HG03064 (cell line): ENCODE results near the gene MRPL34.

Source experiments
- ATAC-seq: cut with Tn5 transposase; IDR thresholded peaks from one replicate; pipeline ENCODE4 v1.9.1; 2021; ENCODE audit warnings: low read depth; ENCODE audit not compliant: unreplicated experiment

MRPL34 gene

DNA sequence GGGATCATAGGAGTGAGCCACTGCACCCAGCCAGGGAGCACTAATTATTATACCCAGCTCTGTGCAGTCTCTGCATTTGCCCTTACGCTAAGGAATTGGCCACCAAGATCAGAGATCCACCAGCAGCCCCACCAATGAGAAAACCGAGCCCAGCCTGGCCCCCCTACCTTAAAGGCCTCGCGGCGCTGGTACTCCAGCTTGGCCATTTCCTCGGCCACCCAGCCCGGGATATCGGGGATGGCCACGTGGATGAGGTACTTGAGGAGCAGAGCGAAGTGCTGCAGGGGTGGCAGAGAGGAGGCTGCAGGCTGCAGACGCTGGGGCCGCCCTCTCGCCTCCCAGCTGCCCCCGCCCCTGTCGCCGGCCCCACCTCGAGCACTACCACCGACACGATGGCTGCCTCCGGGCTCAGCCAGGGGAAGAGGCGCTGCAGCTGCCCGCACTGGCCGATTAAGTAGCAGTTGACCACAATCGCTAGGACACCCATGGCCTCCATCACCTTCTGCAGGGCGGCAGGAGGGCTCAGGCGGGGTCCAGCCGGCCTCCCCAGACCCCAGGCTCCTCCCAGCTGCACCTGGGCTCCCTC is 21.5 kb downstream of the MRPL34 start:
- ATAC-seq: no peak

DNA sequence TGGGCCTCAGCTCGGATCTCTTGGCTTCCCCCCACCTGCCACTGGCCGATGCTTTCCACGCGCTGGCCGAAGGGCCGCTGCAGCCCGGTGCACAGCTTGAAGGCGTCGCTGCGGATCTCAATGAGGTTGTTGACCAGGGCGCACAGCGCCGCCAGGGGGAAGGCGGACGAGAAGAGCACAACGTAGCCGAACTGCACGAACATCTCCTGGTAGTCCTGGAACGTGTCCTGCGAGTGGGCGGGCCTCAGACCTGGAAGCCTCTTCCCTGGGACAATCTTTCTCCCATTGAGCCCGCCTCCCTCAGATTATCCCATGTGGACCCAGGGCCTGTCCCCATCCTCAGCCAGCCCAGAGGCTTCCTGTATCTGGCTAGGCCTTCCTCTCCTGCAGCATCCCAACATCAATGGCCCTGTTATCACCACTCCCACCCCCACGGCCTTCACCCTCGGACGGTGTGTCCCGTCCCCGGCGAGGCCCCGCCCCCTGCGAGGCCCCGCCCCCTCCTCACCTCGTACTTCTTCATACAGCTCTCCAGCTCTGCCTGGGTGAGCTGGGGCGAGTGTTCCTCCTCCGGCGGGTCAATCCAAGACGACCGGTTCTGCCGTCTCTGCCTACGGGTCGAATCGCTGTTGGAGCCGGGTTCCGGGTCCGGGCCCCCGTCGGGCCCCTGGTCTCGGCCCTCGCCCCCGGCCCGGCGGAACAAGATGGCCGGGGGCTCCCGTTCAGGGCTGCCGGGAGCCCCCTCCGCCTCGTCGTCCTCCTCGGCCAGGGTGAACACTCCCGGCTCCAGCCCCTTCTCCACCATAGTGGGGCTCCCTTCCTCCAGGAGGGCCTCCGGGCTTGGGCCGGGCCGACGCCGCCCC is 22.2 kb downstream of the MRPL34 start:
- ATAC-seq: no peak

DNA sequence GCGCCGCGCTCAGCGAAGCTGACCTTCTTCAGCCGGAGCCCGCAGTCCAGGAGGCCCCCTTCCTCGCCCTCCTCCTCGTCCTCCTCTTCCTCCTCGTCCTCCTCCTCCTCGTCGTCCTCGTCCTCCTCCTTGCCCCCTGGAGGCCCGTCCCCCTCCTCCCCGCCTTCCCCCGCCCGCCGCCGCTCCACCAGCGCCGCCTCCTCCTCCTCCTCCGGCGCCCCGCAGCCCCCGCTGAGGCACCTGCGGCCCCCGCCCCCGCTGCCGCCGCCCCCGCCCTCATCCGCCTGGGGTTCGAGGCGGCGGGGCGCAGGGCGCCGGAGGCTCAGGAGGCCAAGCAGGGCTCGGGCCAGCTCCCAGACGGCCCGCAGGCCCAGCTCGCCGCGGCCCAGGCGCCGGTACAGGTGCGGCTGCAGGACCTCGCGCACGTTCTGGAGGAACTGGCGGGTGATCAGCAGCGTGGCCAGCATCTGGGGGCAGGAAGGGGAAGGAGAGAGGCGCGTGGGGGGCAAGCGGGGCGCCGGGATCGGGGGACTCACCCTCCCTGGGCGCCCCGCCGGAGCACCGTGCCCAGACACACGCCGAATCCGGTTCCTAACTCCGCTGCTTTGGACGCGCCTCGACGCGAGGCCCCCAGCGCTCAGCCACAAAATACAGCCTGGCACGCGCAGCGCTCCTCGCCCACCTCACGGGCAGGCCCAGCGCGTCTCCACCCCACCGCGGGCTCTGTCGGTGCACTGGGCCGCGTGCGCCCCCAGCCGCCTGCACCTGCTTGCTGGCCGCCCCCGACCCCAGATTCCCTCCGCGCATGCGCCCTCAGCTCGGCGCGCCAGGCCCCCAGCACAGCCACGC is 23.1 kb downstream of the MRPL34 start:
- no peak for ATAC-seq

DNA sequence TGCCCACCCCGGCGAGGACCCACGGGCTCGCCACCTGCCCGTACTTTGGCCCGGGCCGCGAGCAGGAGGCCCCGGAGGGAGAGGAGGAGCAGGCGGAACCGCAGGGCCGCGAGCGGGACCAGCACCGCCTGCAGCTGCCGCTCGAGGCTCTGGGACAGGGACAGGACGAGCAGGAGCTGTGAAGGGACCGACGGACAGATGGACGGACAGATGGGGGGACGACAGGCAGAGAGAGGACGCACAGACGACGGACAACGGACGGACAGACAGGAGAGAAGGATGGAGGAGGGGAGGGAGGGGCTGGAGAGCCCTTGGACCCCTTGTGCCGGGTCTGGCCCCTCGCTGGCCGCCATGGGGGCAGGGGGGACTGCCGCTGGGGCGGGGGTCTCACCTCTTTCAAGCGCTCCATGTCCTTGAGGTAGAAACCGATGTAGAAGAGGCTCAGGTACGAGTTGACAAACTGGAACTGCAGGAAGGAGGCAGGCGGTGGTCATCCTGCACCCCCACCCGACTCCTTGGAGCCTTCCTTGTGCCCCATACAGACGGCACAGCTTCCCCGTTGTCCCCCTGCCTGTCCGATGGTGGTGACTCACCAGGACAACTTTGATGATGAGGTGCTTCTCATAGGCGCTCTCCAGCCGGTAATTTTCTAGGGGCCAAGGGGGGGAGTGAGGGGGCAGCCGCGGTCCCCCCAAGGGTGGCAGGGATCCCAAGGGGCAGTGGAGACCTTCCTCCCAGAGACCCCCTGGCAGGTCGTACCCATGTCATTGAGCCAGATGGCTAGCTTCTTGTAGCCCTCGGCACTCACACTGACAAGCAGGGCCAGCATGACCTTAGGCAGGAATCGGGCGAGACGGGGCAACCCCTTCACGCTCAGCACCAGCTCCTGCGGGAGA is 23.9 kb downstream of the MRPL34 start:
- ATAC-seq: no peak

DNA sequence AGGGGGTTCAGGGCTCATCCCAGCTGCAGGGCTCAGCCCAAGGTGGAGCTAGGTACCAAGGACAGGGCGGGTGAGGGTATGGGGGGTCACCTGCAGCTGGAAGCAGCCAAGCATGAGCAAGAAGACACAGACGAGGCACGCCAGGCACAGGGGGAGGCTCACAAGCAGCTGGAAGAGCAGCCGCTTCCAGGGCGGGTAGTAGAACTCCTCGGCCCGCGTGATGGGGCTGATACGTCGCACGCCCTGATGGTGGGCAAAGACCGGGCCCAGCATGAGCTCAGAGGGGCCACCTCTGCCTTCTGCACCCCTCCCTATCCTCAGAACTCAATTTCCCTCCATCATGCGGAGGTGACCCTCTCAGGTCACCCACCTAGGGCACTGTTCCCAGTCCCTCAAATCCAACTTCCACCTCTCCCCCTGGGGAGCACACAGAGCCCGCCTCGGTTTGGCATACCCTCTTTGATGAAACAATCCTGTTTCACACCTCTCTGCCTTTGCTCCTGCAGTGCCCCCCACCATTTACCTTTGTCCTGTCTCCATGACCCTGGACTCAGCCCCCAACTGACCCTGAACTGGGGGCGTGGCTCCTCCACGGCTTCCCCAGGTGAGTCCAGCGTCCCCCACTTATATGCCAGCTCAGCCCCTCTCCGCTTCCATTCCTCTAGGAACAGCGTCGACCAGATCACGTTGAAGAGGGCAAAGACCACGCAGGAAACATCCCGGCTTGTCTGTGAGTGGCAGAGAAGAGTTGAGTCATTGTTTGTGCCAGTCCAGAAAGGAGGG is 24.8 kb downstream of the MRPL34 start:
- ATAC-seq: no peak

DNA sequence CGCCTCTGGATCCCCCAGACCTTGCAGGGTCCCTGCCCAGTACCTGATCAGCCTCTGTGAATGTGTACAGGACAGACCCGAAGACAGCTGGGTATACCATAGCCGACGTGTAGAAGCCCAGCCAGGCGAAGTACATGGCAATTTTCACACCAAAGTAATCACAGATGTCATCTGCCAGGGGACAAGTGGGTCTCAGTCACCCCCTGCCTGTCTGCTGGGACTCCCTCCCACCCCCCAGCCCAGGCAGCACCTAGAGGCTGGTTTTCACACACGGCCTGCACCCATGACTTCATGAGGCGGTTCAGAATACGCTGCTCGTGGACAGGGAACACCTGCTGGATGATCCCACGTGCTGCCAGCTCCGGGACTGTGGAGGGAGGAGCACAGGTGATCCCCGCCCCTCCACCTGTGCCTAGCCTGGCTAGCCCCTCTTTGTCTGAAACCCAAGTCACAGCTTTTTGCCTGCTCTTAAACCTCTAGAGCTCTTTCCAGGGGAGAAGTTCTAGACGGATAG is 25.4 kb downstream of the MRPL34 start:
- no peak for ATAC-seq

DNA sequence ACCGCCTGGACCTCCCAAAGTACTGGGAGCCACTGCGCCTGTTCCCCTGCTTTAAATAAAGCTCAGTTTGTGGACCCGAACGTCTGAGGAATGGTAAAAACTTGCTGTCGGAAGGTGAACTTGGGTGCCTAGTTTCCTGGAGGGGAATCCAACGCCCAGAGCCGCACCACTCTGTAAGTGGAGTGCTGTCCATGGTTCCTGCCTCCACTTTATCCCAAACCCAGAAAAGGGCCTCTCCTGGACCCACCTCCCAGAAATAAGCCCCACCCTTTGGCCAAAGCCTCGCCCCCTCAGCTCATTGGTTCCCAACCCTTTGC is 26.6 kb downstream of the MRPL34 start:
- ATAC-seq: no peak

DNA sequence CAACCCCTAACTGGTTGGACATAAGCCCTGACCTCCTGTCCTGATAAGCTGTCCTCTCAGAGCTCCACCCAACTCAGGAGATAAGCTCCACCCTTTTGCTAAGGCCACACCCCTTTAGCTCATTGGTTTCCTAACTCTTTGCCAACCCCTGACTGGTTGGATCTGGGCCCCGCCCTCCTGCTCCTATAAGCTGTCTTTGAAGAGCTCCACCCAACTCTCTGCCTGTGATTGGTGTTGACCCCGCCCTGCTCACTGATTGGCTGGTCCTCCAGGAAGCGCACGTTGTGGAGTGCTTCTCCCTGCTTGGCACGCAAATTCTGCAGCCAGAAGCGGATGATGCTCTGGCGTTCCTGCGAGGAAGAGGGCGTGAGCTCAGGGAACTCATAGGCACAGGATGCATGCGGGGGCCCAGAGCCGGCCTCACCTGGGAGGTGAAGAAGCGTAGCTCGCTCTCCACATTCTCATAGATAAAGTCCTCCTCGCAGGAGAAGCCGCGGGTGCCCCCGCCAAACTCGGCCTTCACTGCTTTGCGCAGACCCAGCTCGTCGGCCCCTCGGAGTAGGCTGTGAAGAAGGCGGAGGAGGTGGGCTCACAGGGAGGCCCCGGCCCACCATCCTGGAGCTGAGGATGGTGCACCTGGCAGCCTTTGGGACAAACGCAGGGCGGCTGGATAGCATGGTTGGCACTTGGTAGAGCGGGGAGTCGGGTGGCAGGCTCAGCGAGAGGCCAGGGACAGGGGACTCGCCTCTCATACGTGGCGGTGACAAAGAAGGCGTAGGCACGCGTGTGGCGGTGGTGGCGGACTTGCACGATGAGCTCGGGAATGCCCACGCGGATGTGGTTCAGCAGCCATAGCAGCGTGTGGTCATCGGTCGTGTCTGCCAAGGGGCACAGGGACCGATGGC is 27.3 kb downstream of the MRPL34 start:
- ATAC-seq: no peak

DNA sequence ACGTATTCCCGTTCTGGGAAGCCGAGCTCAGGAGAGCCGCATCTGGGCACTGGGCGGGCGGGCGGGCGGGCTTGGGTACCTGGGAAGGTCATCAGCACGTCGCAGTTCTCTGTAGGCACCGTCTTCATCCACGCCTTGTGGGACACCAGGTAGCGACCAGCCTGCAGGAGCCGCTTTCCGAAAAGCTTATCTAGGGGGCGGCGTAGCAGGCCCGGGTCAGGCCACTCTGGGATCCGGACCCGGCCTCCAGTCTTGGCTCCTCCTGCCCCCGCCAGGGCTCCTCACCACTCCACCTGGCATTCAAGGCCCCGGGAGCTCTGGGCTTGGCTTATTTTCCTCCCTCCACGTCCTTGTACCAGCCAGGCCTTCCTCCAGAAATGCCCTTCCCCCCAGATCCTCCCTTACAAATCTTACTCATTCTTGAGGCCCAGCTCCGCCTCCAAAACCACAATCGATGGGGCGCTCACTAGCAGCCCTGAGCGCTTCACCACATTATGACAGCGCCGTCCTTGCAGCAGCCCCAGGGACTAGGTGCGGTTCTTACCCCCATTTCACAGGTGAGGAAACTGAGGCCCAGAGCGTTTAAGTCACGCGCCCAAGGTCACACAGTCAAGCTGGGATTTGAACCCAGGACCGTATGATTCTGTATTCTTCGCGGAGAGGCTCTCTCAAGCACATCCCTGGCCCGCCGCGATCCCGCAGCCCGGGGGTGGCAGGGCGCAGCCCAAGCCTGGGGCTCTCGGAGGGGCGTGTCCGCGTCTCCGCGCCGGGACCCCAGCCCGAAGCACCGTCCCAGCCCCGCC is 28.1 kb downstream of the MRPL34 start:
- no peak for ATAC-seq

DNA sequence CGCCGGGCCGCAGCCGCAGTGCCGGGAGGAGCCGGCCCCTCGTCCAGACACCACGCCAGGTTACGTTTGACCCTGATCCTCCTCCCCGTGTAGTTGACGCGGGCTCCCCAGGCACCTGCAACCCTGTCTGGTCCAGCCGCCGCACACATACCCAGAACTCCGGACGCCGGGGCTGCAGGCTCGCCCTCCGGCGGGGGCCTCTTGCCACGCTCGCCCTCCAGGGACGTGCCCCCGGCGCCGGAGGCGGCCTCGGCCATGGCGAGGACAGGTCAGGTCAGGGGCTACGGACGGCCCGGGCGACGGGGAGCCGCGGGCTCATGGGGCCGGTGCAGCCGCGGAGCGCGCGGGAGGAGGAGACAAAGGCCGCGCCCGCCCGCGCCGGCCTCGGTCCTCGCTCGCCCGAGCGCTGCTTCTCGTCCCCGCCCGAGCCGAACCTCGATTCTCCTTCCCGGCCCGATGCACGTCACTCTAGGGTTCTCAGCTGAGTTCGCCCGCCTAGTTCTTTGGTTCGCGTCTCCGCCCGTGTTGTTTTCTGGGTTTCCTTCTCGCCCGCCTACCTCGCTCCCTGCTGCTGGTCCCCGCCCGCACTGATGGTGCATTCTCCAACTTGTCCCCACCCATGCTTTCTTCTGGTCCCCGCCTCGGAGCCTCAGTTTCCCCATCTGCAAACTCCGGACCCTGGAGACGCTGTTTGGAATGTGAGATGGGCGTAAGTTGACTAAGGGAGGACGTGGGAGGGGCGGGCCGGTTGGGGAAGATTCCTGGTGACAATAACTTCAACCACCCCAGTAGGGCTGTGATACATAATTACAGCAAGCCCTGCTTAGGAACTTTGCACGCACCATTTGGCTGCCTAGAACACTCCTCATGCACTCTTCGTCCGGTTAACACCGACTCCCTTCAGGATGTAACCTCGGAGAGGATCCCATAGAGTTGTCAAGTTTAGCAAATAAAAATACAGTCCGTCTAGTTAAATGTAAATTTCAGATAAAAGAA is 29.0 kb downstream of the MRPL34 start, which contains the start of gene ANO8:
Gene ANO8 (minus strand): TSS at position 442 of the 996 bp plus-strand sequence. CDS start 185 bp downstream, at position 257.
- no peak for ATAC-seq

DNA sequence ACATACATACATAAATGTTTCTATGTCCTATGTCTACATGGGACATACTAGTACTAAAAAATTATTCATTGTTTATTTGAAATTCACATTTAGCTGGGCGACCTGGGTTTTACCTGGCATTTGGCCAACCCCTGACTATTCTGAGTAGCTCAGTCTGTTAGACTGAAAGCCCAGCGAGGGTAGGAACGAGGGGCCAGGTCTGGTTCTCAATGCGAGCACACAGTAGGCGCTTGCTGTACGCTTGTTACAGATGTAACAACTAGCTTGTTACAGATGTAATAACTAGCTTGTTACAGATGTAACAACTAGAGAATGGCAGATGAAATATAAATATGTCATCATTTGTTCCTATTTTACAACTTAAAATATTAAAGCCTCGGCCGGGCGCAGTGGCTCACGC is 29.9 kb downstream of the MRPL34 start:
- no peak for ATAC-seq

DNA sequence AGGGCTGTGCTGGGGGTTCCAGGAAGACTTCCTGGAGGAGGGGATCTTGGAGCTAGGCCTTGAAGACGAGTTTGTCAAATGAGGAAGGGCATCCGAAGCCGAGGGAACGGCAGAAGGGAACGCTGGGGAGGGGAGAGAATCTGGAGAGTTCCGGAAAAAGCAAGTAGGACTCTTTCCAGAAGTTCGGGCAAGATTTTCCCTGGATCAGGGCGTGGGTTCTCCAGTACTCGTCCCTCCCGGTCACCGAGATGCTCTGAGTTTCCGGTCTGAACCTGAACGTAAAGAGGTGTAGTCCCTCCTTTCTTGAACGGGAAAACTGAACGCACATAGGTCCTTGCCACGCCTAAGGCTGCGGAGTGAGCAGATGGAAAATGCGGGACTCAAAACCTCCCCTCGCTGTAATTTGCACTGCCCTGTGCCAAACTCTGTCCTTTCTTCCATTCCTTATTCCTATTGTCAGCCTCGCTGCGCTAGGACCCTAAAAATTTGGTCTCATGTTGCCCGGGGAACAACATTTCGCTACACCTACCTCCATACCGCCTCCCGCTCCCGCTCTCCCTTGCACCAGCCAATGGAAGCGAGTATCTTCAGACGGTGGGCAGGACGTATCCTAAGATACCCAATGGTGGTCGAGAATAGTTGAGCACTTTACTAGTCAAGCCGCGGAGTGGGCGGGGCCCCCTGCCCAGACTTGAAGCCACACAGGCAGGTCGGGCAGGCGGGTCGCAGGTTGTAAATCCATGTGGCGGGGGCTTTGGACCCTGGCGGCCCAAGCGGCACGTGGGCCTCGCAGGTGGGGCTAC is 31.4 kb downstream of the MRPL34 start, which contains the start of gene GTPBP3:
Gene GTPBP3 (plus strand): TSS at position 682 of the 803 bp plus-strand sequence. CDS start 59 bp downstream, at position 741.
- peak; percentile 46 for ATAC-seq

DNA sequence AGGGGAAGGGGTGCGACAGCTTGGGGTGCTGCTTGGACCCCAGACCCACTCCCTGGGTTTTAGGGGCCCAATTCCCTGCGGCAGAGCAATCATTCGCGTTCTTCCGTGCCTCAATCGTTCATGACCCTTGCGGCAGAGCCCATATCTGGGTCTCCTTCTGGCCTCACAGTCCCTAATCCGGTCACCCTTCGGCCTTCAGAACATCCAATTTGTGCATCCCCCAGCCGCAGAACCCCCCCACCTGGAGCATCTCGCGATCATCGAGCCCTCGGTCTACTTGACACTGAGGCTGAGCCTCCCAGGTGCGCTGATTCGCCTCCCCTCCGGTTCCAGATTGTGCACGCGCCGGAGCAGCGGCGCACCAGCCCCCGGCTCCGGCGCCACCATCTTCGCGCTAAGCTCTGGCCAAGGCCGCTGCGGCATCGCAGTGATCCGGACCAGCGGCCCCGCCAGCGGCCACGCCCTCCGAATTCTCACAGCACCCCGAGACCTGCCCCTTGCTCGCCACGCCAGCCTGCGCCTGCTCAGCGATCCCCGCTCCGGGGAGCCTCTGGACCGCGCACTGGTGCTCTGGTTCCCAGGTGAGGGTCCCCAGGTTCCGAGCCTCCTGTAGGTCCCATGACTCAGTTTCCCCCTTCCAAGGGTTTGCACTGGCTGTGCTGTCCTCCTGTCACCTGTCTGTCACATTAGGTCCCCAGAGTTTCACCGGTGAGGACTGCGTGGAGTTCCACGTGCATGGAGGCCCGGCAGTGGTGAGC is 32.2 kb downstream of the MRPL34 start:
- no peak for ATAC-seq

DNA sequence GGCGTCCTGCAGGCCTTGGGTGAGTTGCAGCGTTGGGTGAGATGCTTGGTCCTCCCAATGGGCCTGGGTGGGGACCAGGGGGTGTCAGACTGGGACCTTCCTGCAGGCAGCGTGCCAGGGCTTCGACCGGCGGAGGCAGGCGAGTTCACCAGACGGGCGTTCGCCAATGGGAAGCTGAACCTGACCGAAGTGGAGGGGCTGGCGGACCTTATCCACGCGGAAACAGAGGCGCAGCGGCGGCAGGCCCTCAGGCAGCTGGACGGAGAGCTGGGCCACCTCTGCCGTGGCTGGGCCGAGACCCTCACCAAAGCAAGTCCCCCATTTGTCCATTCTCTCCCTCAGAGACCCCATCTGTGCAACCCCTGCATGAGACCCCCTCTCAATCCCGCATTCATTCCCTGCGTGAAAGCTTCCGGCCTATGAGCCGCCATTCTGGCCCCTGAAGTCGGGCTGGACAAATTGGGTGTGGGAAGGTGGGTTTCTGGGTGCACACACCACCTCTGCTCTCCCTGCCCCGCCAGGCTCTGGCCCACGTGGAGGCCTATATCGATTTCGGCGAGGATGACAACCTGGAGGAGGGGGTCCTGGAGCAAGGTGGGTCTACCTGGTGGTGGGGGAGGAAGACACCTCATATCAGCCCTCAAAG is 32.9 kb downstream of the MRPL34 start:
- no peak for ATAC-seq
